ENCODE results near the gene NOC3L.

The NOC3L gene

DNA sequence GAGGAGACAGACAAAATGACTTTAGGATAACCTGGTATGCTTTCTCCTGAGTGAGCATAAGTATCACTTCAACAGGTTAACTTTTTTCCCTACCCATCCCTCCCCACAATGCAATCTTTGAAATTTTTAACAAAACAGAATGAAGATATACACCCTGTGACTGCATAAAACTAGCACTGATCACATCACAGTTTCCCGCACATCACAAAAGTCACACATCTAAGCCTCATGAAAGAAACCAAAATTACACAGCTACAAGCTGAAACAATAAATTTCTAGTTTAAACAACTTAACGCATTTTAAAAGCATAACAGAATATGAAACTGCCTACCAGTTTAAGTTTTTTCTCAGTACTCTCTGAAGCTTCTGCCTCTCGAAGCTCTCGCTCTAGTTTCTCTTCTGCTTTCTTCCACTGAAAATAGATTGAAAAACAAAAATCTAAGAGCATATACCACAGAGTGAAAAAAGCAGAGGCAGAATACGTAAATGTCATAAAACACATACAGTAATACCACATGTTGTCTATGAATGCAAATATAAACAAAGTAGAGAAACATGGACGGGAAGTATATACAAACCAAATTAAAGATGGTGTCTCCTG is 18.1 kb downstream of the NOC3L start:
- Mint-ChIP-seq H3K36me3 (ENCODE audit: low read depth) (peaks cover 54% of the 10 kb centered on the region), H3K27me3 (no peaks in the 10 kb centered on the region), H3K4me1 (peaks cover 4% of the 10 kb centered on the region), H3K9me3 (no peaks in the 10 kb centered on the region), H3K27ac (no peak overlapping the region), H3K4me3 (no peak overlapping the region)
- ATAC-seq (no peak), DNase-seq (no peak)

DNA sequence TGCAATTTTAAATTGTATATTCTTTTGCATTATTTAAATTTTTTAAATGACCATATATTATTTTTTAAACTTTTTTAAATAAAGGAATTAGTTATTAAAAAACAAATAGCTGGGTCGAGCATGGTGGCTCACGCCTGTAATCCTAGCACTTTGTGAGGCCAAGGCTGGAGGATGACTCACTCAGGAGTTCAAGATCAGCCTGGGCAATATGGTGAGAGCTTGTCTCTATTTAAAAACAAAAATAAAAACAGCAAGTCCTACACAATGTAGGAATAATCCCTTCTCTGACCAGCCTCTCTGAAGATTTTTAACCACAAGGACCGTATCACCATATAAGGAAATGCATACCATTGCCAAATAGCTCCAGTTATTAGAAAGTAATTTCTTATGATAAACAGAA is 19.6 kb downstream of the NOC3L start:
- peaks cover 60% of the 10 kb centered on the region for H3K36me3 Mint-ChIP-seq (ENCODE audit: low read depth)
- H3K9me3 Mint-ChIP-seq = no peaks in the 10 kb centered on the region

DNA sequence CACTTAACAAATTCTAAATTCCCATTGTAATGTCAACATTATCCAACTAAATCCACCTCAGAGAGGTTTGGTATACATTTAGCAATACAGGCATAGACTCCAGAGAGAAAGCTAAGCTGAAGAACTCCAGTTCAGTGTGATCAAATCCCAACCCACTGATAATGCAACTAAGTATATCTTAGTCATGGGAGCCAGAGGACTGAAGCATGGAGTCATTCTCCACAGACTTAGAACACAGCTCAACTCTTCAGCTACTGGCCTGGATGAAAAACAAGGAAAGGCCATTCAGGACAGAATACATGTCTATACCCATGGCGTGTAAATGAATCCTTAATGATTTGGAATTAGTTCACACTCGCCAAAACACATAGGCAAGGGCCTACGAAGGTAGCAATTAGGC is 27.9 kb downstream of the NOC3L start:
- Mint-ChIP-seq H3K36me3 (ENCODE audit: low read depth) (peaks cover 80% of the 10 kb centered on the region), H3K9me3 (no peaks in the 10 kb centered on the region), H3K4me3 (no peak overlapping the region), H3K27me3 (no peaks in the 10 kb centered on the region), H3K4me1 (no peaks in the 10 kb centered on the region), H3K27ac (no peak overlapping the region)
- ATAC-seq (no peak), DNase-seq (no peak)

More for the DNA sequence above, 19.6 kb downstream of the NOC3L start:
- no peaks in the 10 kb centered on the region for H3K27me3 Mint-ChIP-seq
- no peak overlapping the region for H3K4me3 Mint-ChIP-seq
- H3K4me1 Mint-ChIP-seq = peaks cover 4% of the 10 kb centered on the region
- no peak for DNase-seq
- ATAC-seq = no peak
- H3K27ac Mint-ChIP-seq = no peak overlapping the region

DNA sequence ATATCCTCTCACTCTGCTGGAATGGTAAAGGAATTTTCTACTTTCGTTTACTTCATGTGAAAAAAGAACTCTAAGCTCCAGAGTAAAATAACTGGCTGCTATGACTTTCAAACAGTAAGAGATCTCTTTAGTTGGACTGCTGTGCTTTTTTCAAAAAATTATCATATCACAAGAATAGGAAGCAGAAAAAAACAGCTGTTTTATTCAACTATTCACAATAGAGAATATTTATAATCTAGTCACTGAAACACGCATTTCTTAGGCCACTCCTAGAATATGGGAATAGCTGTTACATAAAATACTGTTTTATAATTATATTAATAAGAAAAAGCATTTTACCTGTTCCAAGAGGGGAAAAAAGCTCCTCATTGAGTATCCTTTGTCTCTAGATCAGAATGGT is 29.7 kb downstream of the NOC3L start:
- ATAC-seq = no peak
- DNase-seq = no peak
- no peaks in the 10 kb centered on the region for H3K4me1 Mint-ChIP-seq
- H3K27ac Mint-ChIP-seq = no peak overlapping the region
- no peaks in the 10 kb centered on the region for H3K27me3 Mint-ChIP-seq
- H3K9me3 Mint-ChIP-seq = no peaks in the 10 kb centered on the region
- no peak overlapping the region for H3K4me3 Mint-ChIP-seq
- H3K36me3 Mint-ChIP-seq (ENCODE audit: low read depth) = peaks cover 74% of the 10 kb centered on the region

DNA sequence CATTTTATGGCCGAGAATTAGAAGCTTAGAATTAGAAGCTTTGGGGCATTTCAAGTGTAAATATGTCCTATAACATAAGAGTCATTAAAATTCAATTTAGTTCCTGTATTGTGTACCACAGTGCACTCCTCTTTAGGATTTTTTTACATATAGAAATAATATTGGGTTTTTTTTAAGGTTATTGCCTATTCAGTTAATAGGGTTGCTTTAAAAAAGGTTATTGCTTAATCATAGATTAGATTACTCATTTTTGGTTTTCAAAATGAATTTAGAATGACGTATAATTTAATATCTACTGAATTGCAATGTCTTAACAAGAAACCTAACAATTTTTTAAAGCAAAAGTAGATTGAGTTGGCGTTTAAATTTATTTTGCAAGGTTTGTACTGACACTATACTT is 34.1 kb downstream of the NOC3L start:
- H3K4me1 Mint-ChIP-seq = no peaks in the 10 kb centered on the region
- no peak overlapping the region for H3K4me3 Mint-ChIP-seq
- peaks cover 47% of the 10 kb centered on the region for H3K36me3 Mint-ChIP-seq (ENCODE audit: low read depth)
- H3K27me3 Mint-ChIP-seq = no peaks in the 10 kb centered on the region
- ATAC-seq (no peak), DNase-seq (no peak)
- no peak overlapping the region for H3K27ac Mint-ChIP-seq
- no peaks in the 10 kb centered on the region for H3K9me3 Mint-ChIP-seq

DNA sequence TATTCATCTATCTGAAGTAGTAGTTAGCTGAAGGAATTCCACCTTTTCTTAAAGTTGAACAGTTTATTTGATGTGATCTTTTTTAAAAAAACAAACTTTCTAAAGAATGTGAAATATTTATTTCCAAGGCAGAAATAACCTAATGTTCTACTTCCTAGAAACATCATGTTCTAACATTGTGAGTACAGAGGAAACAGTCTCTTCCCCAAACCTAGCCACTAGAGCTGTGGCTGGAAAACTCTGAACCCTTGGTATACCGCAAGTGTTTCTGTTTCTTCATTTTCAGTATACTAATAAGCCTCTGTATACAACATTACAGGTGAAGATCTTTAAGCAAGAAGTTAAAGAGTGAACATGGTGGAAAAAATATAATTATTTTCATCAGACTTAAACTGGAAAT is 35.1 kb downstream of the NOC3L start:
- no peaks in the 10 kb centered on the region for H3K27me3 Mint-ChIP-seq
- no peak for DNase-seq
- peaks cover 40% of the 10 kb centered on the region for H3K36me3 Mint-ChIP-seq (ENCODE audit: low read depth)
- ATAC-seq = no peak
- no peaks in the 10 kb centered on the region for H3K4me1 Mint-ChIP-seq
- no peak overlapping the region for H3K4me3 Mint-ChIP-seq
- no peak overlapping the region for H3K27ac Mint-ChIP-seq
- no peaks in the 10 kb centered on the region for H3K9me3 Mint-ChIP-seq

DNA sequence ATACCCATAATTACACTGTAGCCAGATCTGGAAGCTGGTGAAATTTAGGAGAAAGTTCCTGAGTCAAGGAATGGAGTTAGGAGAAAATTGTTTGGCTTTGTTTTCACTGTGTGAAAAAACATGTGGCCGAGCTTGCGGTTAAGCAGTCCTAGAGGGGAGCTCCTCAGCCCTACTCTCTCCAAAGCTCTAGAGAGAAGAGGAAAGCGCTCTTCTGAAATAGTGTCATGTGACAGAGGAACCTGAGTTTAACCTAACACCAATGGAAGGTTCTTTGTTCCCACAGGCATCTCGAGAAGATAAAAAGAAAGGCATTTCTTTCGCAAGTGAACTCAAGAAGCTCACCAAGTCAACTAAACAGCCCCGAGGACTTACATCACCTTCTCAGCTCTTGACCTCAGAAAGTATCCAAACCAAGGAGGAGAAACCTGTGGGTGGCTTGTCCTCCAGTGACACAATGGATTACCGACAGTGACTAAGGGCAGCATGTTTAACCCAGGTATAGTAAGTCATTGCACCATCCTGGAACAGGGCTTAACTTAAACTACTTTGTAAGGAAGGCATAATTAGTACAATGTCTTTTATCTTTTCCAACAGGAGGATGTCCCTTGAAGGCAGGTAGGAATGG is 38.0 kb downstream of the NOC3L start:
- DNase-seq (no peak), ATAC-seq (no peak)
- Mint-ChIP-seq H3K27ac (no peak overlapping the region), H3K9me3 (no peaks in the 10 kb centered on the region), H3K4me1 (no peaks in the 10 kb centered on the region), H3K36me3 (ENCODE audit: low read depth) (peaks cover 34% of the 10 kb centered on the region), H3K27me3 (no peaks in the 10 kb centered on the region), H3K4me3 (no peak overlapping the region)

DNA sequence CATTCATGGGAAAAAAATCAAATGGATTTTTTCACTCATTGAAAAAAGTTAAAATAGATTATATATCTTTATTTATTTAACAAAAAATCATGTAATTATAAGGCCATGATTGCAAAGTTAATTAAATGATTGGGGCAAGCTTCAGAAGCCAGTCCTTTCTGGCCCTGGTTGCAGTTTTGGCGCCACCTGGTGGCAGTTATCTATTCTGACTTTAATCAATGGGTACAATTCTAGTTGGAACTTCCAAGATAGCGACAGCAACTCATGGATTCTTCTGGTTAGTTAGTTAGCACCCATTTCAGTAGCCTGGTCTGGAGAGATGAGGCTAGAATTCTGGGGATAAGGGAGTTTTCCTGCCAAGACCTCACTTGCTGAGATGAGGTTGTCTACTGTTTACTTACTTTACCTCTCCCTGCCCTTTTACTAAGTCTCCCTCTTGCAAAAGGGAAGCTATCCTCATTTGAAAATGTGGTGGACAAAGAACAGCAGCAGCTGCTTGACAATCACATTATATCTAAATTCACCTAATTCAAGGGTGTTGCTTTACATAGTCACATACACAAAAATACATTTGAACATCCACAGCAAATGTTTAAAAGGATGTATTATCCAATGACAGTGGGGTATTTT is 42.3 kb downstream of the NOC3L start:
- Mint-ChIP-seq H3K4me1 (no peaks in the 10 kb centered on the region), H3K36me3 (ENCODE audit: low read depth) (peaks cover 24% of the 10 kb centered on the region), H3K27me3 (no peaks in the 10 kb centered on the region), H3K27ac (no peak overlapping the region), H3K4me3 (no peak overlapping the region), H3K9me3 (no peaks in the 10 kb centered on the region)
- peak; percentile 63 for ATAC-seq
- DNase-seq = peak; percentile 71

DNA sequence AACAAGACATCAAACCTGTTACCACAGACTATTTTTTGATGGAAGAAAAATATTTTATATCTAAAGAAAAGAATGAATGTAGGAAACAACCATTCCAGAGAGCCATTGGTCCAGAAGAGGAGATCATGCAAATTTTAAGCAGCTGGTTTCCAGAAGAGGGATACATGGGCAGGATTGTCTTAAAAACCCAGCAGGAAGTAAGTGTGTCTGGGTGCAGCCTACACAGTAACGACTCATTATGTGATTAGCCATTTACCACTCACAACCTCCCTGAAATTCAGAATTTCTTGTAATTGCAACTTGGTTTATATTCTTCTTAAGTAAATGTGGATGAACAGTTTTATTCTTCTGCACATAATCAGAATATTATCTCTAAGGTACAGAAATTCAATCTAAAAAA is 46.2 kb downstream of the NOC3L start:
- Mint-ChIP-seq H3K36me3 (ENCODE audit: low read depth) (peaks cover 13% of the 10 kb centered on the region), H3K27me3 (no peaks in the 10 kb centered on the region), H3K4me3 (no peak overlapping the region), H3K9me3 (no peaks in the 10 kb centered on the region), H3K27ac (no peak overlapping the region), H3K4me1 (no peaks in the 10 kb centered on the region)
- DNase-seq (no peak), ATAC-seq (no peak)

DNA sequence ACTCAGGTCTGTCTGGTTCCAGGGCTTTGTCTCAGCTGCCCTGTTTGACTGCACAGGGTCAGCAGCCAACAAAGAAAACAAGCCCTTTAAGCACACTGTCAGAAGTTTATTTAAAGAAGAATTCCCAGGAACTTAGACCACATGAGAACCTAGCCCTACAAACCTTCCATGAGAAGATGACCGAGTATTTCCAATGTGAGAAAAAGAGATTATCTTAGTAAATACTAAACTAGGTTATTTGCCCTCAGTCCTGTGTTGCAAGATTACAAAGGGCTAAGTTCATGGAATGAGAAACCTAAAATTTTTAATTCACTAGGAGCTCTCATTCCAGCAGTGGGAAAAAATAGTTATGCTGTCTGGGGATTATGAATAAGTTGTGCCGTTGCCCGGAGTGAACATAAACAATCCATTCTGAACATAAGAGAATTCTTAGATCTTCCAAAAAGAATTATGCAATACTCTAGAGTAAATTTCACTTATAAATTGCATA is 46.7 kb downstream of the NOC3L start:
- no peaks in the 10 kb centered on the region for H3K9me3 Mint-ChIP-seq
- H3K27ac Mint-ChIP-seq = no peak overlapping the region
- no peaks in the 10 kb centered on the region for H3K4me1 Mint-ChIP-seq
- no peak overlapping the region for H3K4me3 Mint-ChIP-seq
- peaks cover 11% of the 10 kb centered on the region for H3K36me3 Mint-ChIP-seq (ENCODE audit: low read depth)
- H3K27me3 Mint-ChIP-seq = peaks cover 2% of the 10 kb centered on the region
- ATAC-seq (no peak), DNase-seq (no peak)

DNA sequence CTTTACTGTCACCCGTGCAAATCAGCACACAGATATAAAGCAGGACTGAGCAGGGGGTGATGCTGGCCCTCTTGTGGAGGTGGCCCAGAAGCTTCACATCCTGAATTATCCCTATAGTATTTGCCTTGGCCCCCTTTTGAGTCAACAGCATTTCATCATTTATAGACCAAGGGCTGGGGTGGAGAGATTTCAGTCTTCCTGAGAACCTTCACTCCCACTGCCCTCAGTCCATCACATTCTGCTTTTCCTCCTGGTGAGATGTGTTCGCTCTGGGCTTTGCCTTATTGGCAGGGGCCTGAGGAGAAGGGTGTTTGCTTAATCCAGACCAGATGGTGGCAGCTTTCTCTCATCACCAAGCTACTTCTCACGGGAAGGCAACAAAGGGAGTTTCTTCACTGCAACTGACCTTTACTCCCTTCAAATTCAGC is 47.7 kb downstream of the NOC3L start:
- H3K27me3 Mint-ChIP-seq = peaks cover 5% of the 10 kb centered on the region
- H3K36me3 Mint-ChIP-seq (ENCODE audit: low read depth) = peaks cover 6% of the 10 kb centered on the region
- no peaks in the 10 kb centered on the region for H3K9me3 Mint-ChIP-seq
- no peak overlapping the region for H3K27ac Mint-ChIP-seq
- H3K4me1 Mint-ChIP-seq = no peaks in the 10 kb centered on the region
- ATAC-seq (no peak), DNase-seq (no peak)
- H3K4me3 Mint-ChIP-seq = no peak overlapping the region

DNA sequence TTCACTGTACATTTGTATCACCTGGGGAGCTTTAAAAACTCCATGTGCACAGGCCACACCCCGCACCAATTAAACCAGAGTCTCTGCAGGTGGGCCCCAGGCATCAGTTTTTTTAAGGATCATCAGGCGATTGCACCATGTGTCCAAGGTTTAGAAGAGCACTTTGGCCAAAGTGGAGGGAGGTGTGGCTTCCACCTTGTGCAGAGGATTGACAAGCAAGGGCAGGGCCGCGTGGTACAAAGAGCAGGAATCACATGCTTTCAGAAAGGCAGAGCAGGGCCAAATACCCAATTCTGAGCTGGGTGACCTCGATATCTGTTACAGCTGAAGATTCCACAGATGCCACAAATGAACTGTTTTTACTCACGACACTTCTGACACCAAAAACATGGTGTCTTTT is 52.4 kb downstream of the NOC3L start:
- Mint-ChIP-seq H3K4me3 (no peak overlapping the region), H3K4me1 (no peaks in the 10 kb centered on the region), H3K36me3 (ENCODE audit: low read depth) (no peaks in the 10 kb centered on the region), H3K9me3 (no peaks in the 10 kb centered on the region), H3K27ac (no peak overlapping the region), H3K27me3 (peaks cover 36% of the 10 kb centered on the region)
- no peak for DNase-seq
- no peak for ATAC-seq

DNA sequence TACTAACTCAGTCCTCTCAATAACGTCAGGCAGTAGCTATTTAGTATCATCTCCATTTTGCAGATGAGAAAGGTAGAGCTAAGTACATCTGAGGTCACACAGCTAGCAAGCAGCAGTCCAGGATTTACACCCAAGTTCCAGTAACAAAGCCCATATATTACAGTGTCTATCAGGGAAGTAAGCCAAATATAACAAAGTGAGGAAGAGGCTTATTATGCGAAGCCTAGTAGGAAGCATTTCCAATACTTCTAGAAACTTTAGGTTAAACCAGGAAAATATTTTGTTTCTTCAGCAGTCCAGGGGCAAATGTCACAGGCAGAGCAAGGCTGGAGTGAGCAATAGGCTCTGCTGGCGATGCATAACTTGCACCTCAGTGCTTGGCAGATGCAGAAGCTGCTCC is 53.9 kb downstream of the NOC3L start:
- H3K36me3 Mint-ChIP-seq (ENCODE audit: low read depth) = no peaks in the 10 kb centered on the region
- no peak for ATAC-seq
- H3K27ac Mint-ChIP-seq = no peak overlapping the region
- H3K9me3 Mint-ChIP-seq = no peaks in the 10 kb centered on the region
- H3K4me1 Mint-ChIP-seq = no peaks in the 10 kb centered on the region
- H3K4me3 Mint-ChIP-seq = no peak overlapping the region
- DNase-seq = no peak
- peaks cover 47% of the 10 kb centered on the region for H3K27me3 Mint-ChIP-seq

DNA sequence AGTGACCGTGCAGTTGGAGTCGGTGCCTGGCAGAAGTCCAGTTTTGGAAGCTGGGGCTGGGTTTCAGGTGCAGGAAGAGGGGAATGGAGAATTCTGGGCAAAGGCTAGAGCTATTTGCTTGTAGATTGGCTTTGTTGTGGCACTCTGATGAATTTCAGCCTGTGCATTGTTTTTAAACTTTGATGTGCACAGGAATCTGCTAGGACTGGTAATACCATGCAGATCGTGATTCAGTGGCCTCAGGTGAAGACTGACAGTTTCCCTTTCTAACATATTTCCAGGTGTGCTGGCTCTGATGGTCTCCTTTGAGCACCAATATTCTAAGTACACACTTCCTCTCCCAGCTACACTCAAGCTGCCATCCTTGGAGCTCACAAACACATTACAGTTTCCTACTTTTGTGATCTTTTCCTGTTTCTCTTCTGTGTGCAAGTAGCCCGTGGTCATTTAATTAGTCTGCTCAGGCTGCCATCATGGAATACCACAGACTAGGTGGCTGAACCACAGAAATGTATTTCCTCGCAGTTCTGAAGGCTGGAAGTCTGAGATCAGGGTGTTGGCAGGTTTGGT is 55.6 kb downstream of the NOC3L start:
- Mint-ChIP-seq H3K36me3 (ENCODE audit: low read depth) (no peaks in the 10 kb centered on the region), H3K9me3 (no peaks in the 10 kb centered on the region), H3K4me3 (no peak overlapping the region), H3K27ac (no peak overlapping the region), H3K4me1 (no peaks in the 10 kb centered on the region), H3K27me3 (peaks cover 59% of the 10 kb centered on the region)
- no peak for DNase-seq
- ATAC-seq = no peak

DNA sequence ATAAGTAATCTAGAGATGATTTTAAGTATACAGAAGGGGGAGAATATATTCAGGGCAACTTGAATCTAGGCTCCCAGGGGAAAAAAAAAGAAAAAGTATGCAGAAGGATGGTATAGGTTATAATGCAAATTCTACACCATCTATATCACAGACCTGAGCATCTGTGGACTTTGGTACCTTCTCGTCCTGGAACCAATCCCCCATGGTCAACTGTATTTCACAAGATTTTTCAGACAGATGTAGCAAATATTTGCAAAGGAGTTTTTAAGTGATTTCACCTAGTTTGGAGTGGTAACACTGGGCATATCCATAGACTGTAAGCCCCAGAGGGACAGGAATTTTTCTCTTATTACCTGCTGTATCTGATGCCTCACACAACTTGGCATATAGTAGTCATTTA is 58.8 kb downstream of the NOC3L start:
- no peak overlapping the region for H3K27ac Mint-ChIP-seq
- no peaks in the 10 kb centered on the region for H3K9me3 Mint-ChIP-seq
- H3K4me1 Mint-ChIP-seq = peaks cover 11% of the 10 kb centered on the region
- no peak for DNase-seq
- no peaks in the 10 kb centered on the region for H3K36me3 Mint-ChIP-seq (ENCODE audit: low read depth)
- no peak for ATAC-seq
- peaks cover 58% of the 10 kb centered on the region for H3K27me3 Mint-ChIP-seq
- no peak overlapping the region for H3K4me3 Mint-ChIP-seq
